ENCODE measurements around the gene SBF2.

SBF2 gene

GRCh38 chr11:10114593-10115404 lies 179.2 kb downstream of the SBF2 start:
- no peak for TF ChIP-seq CTCF (conservative IDR thresholded peaks at IDR 0.05; ENCODE audit: low read depth, low read length)
- no peak overlapping the region for H3K4me3 ChIP-seq (ENCODE audit: low read depth, low read length)
- DNase-seq (ENCODE audit: low read depth): no peak

- TF ChIP-seq CTCF (conservative IDR thresholded peaks at IDR 0.05; ENCODE audit: low read depth, low read length): no peak
- no peak overlapping the region for H3K4me3 ChIP-seq (ENCODE audit: low read depth, low read length)
- no peak for DNase-seq (ENCODE audit: low read depth)
These were observed 180.2 kb downstream of the SBF2 start for GRCh38 chr11:10113852-10114251.

GRCh38 chr11:10109806-10110205 lies 184.2 kb downstream of the SBF2 start:
- DNase-seq (ENCODE audit: low read depth): peak; percentile 90
- no peak overlapping the region for H3K4me3 ChIP-seq (ENCODE audit: low read depth, low read length)
- TF ChIP-seq CTCF (conservative IDR thresholded peaks at IDR 0.05; ENCODE audit: low read depth, low read length): no peak

- peak; percentile 74 for DNase-seq (ENCODE audit: low read depth)
- no peak for TF ChIP-seq CTCF (conservative IDR thresholded peaks at IDR 0.05; ENCODE audit: low read depth, low read length)
- H3K4me3 ChIP-seq (ENCODE audit: low read depth, low read length): no peak overlapping the region
These were observed 184.9 kb downstream of the SBF2 start for GRCh38 chr11:10108915-10109680.

- no peak overlapping the region for H3K4me3 ChIP-seq (ENCODE audit: low read depth, low read length)
- no peak for TF ChIP-seq CTCF (conservative IDR thresholded peaks at IDR 0.05; ENCODE audit: low read depth, low read length)
- no peak for DNase-seq (ENCODE audit: low read depth)
These were observed 186.5 kb downstream of the SBF2 start for GRCh38 chr11:10107497-10107896.

GRCh38 chr11:10097615-10098014 lies 196.4 kb downstream of the SBF2 start:
- no peak for TF ChIP-seq CTCF (conservative IDR thresholded peaks at IDR 0.05; ENCODE audit: low read depth, low read length)
- no peak for DNase-seq (ENCODE audit: low read depth)
- H3K4me3 ChIP-seq (ENCODE audit: low read depth, low read length): no peak overlapping the region
